Measurements from ENCODE around the gene SPEF2. TPM values are rescaled to one million over a fixed set of nuclear protein-coding genes. Genes with fewer than 3 reads are reported as not detected.
A peak's percentile ranks its signal among the peaks of the same experiment; 100 is the strongest.

Gene SPEF2
- total and polyA plus RNA-seq, 2 experiments from 2014 or later: 5.1 TPM

DNA sequence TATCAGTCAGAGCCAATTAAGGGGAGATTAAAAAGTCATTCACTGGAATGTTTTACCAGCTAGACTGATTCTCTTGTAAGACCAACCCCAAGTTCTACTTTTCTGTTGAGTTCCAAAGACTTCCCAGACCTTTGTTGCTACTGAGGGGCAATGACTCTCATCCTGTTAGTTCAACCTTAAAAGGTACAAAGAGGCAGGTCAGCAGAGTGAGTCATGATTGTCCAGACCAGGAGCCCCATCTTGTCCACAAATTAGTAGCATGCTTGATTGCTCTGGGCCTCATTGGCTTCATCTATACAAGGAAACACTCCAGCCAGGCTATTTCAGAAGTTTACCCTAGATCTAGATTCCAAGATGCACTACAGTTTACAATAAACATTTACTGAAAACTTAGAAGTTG, 159.1 kb downstream of the SPEF2 start:
- TF ChIP-seq EZH2phosphoT487 (IDR thresholded peaks at IDR 0.05; ENCODE audit: low read depth, severe bottlenecking, unreplicated experiment) (no peak), EZH2 (IDR thresholded peaks at IDR 0.05; ENCODE audit: borderline replicate concordance) (no peak)
- TF ChIP-seq, protein P1, sequence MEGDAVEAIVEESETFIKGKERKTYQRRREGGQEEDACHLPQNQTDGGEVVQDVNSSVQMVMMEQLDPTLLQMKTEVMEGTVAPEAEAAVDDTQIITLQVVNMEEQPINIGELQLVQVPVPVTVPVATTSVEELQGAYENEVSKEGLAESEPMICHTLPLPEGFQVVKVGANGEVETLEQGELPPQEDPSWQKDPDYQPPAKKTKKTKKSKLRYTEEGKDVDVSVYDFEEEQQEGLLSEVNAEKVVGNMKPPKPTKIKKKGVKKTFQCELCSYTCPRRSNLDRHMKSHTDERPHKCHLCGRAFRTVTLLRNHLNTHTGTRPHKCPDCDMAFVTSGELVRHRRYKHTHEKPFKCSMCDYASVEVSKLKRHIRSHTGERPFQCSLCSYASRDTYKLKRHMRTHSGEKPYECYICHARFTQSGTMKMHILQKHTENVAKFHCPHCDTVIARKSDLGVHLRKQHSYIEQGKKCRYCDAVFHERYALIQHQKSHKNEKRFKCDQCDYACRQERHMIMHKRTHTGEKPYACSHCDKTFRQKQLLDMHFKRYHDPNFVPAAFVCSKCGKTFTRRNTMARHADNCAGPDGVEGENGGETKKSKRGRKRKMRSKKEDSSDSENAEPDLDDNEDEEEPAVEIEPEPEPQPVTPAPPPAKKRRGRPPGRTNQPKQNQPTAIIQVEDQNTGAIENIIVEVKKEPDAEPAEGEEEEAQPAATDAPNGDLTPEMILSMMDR (IDR thresholded peaks at IDR 0.05; ENCODE audit: poor library complexity): no peak
- no peaks in the 10 kb centered on the region for H3K9me3 ChIP-seq (ENCODE audit: low read depth)
- no peaks in the 10 kb centered on the region for H3K36me3 ChIP-seq (replicated peaks; ENCODE audit: insufficient read depth, low read depth)
- DNase-seq (ENCODE audit: low spot score): no peak
- H2AFZ ChIP-seq: no peak overlapping the region
- H3K4me1 ChIP-seq (ENCODE audit: insufficient read depth): no peaks in the 10 kb centered on the region
- H3K79me2 ChIP-seq: no peaks in the 10 kb centered on the region
- no peak overlapping the region for H3K27ac ChIP-seq
- no peaks in the 10 kb centered on the region for H3K27me3 ChIP-seq
- H3K4me2 ChIP-seq: no peak overlapping the region
- H3K4me3 ChIP-seq: no peak overlapping the region
- H3K9me2 ChIP-seq (replicated peaks; ENCODE audit: insufficient read depth): no peaks in the 10 kb centered on the region
- H4K20me1 ChIP-seq (ENCODE audit: insufficient read depth, poor library complexity, severe bottlenecking): no peaks in the 10 kb centered on the region

DNA sequence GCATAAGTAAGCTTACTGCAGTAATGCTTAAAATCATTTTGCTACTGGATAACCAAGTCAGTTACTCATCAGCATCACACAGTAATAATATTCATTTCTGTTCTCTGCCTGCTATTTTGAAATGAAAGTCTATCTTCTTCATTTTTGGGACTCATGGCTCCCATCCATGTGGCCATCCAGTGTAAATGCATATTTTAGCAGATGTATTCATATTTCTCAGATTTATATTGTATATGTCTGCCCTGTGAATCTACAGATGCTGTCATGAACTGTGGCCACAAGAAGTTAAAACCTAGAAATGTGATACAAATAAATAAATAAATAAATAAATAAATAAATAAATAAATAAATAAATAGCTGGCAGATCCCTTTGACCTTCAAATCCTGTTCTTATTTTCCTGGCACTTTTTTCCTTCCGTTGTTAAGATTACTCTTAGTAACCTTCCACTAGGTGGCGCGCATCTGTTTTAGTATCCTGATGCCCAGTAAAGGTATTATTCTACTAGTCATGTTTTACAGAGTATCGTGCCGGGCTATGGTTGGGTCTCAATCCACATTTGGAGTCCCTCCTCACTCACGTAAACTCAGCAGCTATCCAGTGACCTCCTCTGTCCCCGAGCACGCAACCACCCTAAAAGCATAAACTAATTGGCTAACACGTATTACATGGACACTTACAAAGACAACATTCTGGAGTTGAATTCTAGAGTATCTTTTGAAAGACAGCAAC, 159.9 kb downstream of the SPEF2 start:
- H3K4me1 ChIP-seq (ENCODE audit: insufficient read depth): no peaks in the 10 kb centered on the region
- H3K9me2 ChIP-seq (replicated peaks; ENCODE audit: insufficient read depth): no peaks in the 10 kb centered on the region
- no peaks in the 10 kb centered on the region for H3K36me3 ChIP-seq (replicated peaks; ENCODE audit: insufficient read depth, low read depth)
- H3K27ac ChIP-seq: no peak overlapping the region
- 23% methylated on average over 9 of the region's 9 CpGs for WGBS (ENCODE audit: low lambda C conversion rate, missing lambda C conversion rate)
- no peaks in the 10 kb centered on the region for H3K79me2 ChIP-seq
- H3K4me2 ChIP-seq: no peak overlapping the region
- H3K27me3 ChIP-seq: no peaks in the 10 kb centered on the region
- H3K9me3 ChIP-seq (ENCODE audit: low read depth): no peaks in the 10 kb centered on the region
- peak; percentile 91 for DNase-seq (ENCODE audit: low spot score)
- H2AFZ ChIP-seq: no peak overlapping the region
- no peak overlapping the region for H3K4me3 ChIP-seq
- no peaks in the 10 kb centered on the region for H4K20me1 ChIP-seq (ENCODE audit: insufficient read depth, poor library complexity, severe bottlenecking)
- no peak for TF ChIP-seq EZH2phosphoT487 (IDR thresholded peaks at IDR 0.05; ENCODE audit: low read depth, severe bottlenecking, unreplicated experiment)
- TF ChIP-seq, protein P1 (IDR thresholded peaks at IDR 0.05; ENCODE audit: poor library complexity): peak; percentile 61

DNA sequence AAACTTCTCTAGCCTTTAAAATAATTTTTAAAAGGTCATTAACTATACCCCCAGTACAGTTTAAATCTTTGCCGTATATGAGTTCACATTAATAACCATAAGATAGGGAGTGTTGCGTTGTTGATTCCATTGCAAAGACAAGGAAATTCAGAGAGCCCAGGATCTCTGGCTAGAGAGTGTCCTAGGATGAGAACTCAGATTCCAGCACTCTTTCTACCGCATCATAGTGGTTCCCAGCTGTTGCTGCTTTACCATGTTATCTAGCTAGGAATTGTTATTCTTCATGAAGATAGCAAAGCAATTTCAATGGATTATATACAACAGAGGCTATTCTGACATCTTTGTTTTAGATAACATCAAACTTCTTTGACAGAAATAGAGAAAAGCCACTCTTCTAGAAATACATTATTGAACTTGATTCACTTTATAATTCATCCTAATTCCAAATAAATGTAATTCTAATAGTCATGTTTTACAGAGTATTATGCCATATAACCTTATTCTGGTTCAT, 160.7 kb downstream of the SPEF2 start:
- Histone ChIP-seq H3K9me3 (ENCODE audit: low read depth) (no peaks in the 10 kb centered on the region), H3K4me3 (no peak overlapping the region), H3K9me2 (replicated peaks; ENCODE audit: insufficient read depth) (no peaks in the 10 kb centered on the region), H3K27ac (no peak overlapping the region), H2AFZ (no peak overlapping the region), H3K4me1 (ENCODE audit: insufficient read depth) (no peaks in the 10 kb centered on the region), H3K36me3 (replicated peaks; ENCODE audit: insufficient read depth, low read depth) (no peaks in the 10 kb centered on the region), H3K27me3 (no peaks in the 10 kb centered on the region), H3K4me2 (no peak overlapping the region), H3K79me2 (no peaks in the 10 kb centered on the region), H4K20me1 (ENCODE audit: insufficient read depth, poor library complexity, severe bottlenecking) (no peaks in the 10 kb centered on the region)
- TF ChIP-seq, protein P1 (IDR thresholded peaks at IDR 0.05; ENCODE audit: poor library complexity): no peak
- DNase-seq (ENCODE audit: low spot score): no peak
- 87% methylated on average over 3 of the region's 3 CpGs for whole genome bisulfite sequencing (ENCODE audit: low lambda C conversion rate, missing lambda C conversion rate)
